NCI-H2227 treated with DMSO at 0.1 percent for 48 hours (cell line): Measurements from ENCODE around the gene CCNY.
A peak's percentile ranks its signal among the peaks of the same experiment; 100 is the strongest.
"Not testable (repeated sequence)": the region's sequence is repeated elsewhere in the genome, so short reads cannot be mapped to it uniquely, and the experiment has no call there.

Experiments used
- DNase-seq: peaks from one replicate; lab custom pipeline; 2025; lab: John Stamatoyannopoulos, UW

The CCNY gene

DNA sequence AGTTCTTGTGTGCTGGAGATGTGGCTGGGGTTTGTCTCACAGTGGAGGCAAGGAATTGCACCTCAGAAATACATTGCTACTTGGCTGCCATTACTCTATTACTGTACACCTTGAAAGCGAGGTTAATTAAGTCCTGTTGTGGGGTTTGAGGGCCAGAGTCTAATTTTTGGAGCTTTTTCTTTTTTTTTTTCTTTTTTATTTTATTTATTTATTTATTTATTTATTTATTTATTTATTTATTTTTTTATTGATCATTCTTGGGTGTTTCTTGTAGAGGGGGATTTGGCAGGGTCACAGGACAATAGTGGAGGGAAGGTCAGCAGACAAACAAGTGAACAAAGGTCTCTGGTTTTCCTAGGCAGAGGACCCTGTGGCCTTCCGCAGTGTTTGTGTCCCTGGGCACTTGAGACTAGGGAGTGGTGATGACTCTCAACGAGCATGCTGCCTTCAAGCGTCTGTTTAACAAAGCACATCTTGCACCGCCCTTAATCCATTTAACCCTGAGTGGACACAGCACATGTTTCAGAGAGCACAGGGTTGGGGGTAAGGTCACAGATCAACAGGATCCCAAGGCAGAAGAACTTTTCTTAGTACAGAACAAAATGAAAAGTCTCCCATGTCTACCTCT lies 69.8 kb downstream of the CCNY start:
- not testable (repeated sequence) for DNase-seq

DNA sequence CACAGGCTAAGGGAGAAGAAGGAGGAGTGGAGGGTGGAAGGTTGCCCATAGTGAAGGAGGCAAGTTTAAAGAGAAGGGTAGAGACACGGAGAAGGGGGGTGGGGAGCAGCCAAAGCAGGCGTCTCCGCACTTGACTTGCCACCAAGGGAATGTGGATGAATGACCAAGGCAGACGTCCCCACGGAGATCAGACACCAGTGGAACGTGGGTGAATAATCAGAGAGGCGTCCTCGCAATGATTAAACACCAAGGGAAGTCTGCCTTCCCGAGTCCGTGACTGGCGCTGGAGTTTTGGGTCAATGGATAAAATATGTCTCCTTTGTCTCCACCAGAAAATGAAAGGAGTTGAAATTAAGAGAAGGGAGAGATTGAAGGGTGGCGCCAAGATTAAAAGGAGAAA lies 71.4 kb downstream of the CCNY start:
- not testable (repeated sequence) for DNase-seq

DNA sequence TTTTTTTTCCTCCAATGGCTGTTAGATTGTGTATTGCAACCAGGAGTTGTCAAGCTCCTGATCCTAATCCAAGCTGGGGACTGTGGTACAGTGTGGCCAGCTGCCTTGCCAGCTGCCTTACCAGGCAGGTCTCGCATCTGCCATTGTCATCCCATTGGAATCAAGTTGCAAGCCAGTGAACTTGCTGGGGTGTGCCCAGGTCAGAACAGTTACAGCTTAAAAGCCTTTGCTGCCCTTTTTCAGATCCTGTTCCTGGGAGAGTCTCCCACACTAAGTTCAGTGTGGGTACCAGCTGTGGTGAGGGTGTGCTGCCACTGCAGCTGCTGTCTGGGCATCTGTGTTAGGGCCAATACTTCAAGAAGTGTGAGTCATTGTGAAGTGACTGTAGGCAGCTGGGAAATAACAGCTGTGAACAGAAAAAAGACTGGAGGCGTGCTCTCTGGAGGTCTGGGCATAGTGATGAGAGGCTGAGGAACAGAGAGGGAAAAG lies 72.8 kb downstream of the CCNY start:
- DNase-seq: no peak

DNA sequence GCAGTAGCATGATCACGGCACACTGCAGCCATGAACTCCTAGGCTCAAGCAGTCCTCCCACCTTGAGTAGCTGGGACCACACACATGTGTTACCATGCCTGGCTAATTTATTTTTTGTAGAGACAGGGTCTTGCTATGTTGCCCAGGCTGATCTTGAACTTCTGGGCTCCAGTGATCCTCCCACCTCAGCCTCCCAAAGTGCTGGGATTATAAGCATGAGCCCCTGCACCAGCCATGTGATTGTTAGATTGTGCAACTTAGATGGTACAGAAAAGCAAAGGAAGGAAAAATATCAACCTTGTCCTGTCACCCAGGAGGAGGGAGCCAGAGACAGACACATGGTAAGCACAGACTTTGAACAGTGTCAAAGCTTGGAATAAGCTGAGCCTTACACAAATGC lies 73.5 kb downstream of the CCNY start:
- DNase-seq: no peak

DNA sequence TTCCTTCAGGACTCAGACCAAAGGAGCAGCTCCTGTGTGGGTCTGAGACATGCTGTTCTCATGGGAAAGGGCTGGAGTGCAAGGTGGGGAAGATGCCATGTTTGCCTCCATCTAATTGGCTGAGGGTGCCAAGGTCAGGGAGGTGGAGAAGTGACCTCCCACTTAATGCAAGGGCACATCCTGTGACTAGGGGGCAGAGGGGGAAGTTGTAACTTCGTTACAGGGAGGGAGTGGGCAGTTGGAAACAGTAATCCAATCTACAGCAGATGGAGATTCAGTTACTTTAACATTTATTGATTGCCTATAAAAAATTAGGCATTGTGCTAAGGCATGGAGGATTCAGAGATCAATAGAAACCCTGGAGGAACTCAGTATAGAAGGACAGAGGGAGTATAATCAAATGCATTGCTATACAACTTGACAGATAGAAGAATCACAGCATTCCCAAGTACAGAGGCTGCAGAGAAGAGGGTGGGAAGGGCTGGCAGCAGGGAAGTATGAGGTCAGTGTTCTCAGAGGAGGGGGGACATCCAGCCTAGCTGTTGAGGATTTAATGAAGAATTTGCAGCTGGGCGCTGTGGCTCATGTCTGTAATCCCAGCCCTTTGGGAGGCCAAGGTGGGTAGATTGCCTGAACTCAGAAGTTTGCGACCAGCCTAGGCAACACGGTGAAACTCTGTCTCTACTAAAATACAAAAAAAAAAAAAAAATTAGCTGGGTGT lies 75.9 kb downstream of the CCNY start:
- DNase-seq: no peak

DNA sequence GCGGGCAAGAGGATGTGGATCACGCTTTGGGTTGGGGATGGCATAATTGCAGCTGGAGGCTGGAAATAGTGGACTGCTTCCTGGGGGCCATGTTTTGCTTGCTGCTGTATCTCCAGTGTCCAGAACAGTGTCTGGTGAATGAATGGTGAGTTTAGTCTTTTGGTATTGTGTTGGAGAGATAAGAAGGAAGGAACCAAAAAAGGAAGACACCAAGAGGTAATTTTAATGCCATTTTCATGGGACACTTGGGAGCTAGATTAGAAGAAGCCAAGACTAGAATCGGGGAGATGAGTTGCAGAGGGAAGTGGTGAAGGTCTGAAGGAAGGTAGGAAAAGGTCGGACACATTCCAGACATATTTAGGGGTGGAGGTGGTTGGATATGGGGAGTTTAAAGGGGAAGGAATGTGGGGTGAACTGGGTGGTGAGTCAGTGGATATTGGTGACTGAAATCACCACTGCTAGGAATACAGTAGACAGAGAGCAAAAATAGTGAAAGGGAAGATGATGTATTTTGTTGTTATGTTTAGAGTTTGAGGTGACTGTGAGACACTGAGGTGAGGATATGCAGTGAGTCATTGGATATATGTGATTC lies 76.7 kb downstream of the CCNY start:
- DNase-seq: no peak

DNA sequence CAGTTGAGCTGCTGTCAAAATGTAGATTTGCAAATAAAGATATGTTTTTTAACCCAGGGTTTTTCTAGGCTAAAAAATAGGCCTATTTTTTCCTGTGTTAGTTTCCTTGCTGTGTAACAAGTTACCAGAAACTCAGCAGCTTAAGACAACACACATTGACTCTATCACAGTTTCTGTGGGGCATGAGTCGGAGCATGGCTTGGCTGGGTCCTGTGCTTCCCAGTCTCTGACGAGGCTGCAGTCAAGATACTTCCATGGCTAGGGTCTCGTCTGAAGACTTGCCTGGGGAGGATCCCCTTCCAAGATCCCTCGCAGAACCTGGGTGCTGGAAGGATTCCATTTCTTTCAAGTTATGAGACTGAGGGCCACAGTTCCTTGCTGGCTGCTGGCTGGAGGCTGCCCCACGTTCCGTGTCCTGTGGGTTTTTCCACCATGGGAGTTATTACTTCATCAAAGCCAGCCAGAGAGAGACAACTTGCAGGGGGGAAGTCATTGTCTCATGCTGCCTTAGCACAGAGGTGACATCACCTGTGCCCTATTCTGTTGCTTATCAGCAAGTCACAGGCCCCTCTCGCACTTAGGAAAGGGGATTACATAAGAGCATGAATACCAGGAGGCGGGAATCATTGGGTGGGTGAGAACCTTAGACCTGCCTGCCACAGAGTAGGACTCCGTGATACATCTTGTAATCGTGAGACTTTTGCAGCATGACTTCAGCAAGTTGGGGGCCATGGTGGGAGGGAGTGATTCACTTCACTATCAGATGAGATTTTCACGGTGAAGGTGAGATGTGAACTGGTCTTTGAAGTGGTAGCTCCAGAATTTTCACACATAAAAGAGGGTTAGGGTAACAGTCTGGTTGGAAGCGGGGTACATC lies 77.9 kb downstream of the CCNY start:
- no peak for DNase-seq

DNA sequence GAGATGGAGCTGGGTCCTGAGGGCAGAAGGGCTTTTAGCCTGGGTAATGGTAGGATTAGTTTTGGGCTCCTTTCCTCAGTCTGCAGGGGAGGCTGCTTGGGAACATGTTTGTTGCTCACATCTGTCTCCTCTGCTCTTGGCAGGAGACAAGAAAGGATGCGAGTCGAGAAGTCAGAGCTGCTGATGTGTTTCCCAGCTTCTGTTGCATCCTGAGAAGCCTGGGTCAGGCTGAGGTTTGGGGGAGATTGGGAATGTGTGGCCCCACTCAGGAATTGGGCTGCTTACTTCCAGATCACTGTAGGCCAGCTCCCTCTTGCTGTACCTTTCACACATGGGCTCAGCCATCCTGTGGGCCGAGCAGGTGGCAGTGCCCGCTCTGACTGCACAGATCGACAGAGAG lies 79.2 kb downstream of the CCNY start:
- no peak for DNase-seq

DNA sequence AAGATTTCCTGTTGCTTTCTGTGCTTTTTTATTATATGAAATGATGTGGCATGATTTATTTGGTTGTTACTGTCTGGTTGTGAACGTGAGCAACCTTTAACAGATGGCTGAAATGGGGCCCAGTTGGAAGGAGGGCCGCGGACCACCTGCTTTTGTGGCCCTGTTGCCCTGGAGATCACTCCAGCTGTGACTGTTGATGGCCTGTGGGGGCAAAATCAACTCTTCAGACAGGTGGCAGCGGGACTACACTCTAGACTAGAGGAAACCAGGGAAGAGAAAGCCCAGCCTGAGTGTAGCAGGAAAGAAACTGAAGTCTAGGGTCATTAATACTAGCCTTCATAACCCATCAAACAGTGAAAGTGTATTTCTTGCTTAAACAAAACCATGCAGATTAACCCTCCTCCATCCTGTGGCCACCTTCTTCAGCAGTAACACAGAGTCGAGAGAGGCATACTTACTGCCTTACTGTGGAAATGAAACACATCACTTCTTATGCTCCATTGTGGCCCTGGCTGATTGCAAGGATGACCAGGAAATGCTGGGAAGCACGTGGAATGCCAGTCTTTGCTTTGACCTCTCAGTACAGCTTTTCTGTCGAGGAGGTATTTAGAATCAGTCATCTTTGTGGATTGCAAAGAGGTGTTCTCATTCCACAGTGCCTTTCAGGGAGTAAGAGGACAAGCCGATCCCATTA lies 80.5 kb downstream of the CCNY start:
- peak; percentile 13 for DNase-seq

DNA sequence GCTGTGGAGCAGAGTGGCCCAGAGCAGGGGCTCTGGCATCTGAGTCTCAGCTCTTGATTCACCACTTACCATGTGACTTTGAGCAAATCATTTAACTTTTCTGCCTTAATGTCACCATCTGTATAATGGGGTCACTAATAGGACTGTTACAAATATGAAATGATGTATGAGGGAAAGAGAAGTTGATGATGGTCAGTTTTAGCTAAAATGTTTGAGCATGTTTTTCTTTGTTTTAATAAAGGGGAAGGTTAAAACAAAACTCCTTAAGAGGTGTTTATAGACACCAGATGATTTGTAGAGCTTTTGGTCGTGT lies 81.0 kb downstream of the CCNY start:
- DNase-seq: no peak

DNA sequence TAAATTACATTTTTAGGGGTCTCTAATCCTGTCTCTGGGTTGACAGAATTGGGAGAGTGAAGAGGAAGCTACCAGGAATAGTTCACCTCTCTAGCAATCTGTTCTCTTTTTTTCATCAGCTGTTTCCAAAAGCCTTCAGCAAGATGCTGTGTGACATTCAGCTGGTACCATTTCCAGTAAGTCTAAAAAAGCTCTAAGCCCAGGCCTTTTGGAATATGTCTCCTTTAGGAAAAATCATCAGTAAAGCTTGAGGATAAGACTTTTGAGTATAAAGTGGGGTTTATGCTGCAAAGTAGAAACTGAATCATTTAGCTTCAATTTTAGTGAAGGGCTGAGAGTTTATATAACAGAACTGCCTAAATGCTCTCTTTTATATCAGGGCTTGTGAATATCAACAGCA lies 81.5 kb downstream of the CCNY start:
- DNase-seq: no peak

DNA sequence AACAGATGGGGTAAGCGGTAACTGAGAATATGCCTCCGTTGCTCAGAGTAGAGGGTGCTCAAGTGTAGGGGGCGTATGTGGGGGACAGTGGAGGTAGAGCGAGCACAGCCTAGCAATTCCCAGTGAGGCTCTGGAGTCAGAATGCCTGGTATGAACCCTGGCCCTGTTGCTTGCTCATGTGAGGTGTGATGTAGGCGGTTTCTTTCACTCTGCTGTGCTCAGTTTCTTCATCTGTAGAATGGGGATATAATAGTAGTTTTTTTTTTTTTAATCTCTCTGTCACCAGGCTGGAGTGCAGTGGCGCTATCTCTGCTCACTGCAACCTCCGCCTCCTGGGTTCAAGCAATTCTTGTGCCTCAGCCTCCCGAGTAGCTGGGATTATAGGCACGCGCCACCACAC lies 82.3 kb downstream of the CCNY start:
- DNase-seq: not testable (repeated sequence)

DNA sequence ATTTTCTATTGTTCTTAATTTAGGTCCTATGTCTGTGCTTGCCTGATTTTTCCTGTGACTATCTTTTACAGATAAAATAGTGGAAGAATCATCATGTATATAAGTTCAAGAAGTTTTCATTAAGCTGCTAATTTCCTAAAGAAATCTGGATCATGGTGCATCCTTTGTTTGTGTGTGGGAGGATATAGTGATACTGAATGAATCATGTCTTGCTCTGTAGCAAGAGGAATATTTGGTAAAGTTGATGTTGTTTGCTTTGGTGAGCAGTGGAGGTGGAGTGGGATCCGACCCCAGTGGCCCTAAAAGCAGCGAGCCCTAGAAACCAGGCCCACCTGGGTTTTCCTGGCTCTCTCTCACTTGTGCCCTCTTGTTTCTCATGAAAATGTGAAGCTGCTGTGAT lies 83.7 kb downstream of the CCNY start:
- no peak for DNase-seq

DNA sequence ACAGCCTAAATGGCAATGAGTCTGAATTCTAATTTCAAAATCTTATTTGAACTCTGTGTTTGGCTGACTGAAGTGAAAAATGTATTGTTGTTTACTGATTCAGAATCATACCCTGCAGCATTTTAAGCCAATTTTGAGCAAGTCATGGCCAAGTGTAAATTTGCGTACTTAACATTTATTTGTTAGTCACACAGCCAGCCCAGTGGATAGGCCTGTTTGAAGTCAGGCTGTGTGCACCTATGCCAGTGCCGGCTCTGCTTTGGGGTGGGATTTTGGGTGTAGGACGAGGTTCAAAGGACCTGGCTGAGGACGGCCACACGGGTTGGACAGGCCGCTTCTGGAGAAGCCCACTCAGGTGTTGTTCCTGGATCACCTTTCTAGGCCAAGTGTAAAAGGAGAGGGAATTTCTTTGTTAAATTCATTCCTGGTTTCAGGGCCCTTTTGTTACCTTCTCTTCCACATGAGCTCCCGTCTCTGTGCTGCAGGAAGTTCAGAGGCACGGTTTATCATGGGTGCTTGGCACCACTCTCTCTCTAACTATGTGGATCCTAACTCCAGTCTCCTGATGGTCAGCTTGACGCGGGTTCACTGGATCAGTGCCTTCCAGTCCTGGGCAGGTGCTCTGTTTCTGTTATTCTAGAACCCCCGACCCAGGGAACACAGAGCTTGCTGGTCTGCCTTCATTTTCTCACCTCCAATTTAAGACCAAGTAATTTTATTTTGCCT lies 84.7 kb downstream of the CCNY start:
- DNase-seq: no peak

DNA sequence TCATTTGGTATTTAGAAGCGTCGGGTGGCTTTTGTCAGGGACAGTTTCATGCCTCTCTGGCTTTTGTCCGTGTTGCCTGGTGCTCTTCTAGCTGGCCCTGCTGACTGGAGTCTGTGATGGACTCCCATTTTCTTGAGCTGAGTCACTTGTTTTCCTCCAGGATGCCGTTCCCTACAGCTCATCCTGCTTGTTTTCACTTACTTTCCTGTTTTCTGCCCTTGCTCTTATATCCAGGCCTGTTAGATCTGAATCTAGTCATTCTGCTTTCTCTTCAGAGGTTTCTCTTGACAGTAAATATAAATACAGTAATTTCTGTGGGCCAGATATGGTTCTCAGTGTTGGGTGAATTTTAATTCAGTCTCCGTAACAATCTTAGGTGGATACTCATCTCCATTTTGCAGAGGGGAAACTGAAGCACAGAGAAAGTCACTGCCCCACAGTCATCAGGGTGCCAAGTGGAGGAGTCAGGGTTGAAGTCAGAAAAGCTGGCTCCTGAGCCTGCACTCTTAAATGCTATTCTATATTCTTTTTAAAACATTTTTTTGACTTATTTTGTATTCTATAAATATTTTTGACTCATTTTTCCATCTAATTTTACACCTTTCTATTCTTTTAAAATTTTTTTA lies 85.4 kb downstream of the CCNY start:
- no peak for DNase-seq

DNA sequence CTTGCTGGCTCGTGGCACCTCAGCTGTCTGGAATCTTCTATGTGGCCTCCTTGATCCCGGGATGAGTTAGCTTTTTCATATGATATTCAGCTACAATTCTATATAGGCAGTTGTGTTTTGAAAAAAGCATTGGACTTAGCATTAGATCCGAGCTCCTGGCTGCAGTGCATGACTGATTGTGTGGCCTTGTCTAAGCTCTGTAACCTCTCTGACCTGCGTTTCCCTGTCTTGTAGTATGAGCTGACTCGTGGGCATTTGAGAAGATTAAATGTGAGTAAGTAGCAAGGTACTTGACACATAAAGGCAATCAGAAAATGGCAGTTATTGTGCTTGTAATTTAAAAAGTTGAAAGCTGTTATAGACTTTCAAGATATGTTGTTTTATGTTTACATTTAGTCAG lies 85.9 kb downstream of the CCNY start:
- no peak for DNase-seq

DNA sequence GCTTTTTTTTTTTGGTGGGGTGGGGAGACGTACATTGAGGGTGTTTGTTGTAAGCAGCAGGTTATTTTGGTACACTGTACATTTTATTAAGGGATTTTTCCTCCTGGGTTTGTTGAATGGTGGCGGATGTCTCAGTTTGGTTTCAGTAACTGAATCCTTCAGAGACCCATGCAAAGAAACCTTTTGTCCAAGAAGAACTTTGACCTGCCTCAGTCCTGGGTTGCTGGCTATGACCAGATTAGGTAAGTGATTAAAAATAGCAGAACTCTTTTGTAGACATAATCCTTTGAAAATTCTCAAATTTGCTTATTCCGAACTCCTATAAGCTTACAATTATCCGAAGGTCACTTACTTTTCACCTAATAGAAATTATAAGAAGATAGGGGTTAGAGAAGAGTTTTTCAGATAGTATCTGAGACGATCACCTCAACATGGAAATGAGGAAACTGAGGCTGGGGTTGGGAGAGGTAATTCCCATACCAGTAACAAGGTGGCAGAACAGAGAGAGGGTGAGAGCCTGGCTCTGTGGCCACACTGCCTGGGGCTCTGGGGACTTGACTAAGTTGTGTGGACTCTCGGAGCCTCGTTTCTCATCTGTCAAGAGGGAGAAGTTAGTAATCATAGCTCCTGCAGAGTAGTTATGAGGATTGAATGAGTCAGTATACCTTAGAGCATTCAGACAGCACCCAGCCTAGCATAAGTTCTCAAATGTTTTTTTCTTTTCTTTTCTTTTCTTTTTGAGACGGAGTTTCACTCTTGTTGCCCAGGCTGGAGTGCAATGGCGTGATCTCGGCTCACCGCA lies 87.4 kb downstream of the CCNY start:
- no peak for DNase-seq

DNA sequence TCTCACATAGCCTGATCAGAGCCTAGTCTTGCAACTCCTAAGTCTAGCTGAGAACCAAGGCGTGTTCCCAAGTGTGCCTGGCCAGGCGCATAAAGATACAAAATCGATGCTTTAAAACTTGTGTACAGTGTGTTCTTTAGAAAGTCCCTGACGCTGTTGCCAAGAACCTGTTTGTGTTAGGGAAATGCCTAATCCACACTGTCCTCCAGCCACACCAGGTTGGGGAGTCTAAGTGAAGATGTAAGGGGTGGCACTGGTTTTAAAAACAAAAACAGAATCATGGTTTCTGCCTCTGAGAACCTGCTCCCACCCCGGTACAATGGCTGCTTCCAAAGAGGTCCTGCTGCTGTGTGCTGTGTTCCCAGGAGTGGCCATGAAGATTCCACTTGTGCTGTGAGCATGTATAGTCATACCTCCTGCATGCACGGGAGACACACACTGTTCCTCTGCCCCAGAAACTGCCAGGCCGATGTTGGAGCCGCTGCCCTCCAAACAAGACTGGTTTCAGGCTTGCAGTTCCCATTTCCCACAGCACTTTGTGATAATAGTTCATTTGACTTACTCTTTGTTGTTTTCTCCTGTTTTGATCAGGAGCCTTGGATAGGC lies 88.5 kb downstream of the CCNY start:
- DNase-seq: no peak

DNA sequence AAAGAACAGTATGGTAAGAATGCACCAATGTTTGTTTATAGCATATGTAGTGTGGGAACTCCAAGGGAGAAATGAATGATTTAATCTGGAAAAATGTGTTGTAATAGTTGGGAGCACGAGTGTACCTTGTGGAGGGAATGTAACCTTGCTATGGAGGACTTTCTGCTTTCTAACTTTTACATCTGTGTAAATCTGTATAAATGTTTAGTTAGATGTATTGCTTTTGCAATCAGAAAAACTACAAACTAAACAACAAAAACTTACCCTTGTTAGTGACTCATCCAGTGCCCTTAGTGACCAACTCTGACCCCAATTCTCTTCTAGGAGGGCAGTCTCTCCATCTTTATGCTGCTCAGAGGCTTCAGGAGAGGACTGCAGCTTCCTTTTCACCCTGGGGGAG lies 89.3 kb downstream of the CCNY start:
- no peak for DNase-seq

DNA sequence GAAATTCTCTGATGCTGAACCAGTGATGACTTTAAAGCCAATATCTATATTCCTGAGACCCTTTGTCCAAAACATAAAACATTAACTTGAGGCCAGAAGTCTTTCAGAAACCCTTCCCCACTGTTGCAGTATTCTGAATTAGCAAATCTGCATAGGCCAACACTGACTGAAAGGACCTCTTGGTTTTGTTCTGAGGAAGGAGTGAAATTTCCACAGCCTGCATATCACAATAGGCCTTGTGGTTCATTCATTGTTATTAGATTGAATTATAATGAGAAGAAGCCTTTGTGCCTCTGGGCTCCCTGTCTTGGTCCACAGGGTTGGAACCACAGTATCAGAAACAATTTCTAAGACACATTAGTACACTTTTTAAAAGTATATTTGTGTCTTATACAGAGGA lies 90.3 kb downstream of the CCNY start:
- no peak for DNase-seq
